Astrocyte (in vitro differentiated cells and primary cell): ENCODE measurements around the gene GFRAL.

Experiments used
- CTCF ChIP-seq: IDR thresholded peaks from 2 replicates; pipeline ENCODE4 v1.5.1; 2011; ENCODE audit warnings: low read depth, mild to moderate bottlenecking, inconsistent platforms, low read length, moderate library complexity; ENCODE audit not compliant: insufficient read depth
- EZH2 ChIP-seq: IDR thresholded peaks from 2 replicates; pipeline ENCODE4 v1.6.1; 2012; ENCODE audit warnings: mild to moderate bottlenecking, low read length, inconsistent platforms; ENCODE audit not compliant: insufficient read depth

DNA sequence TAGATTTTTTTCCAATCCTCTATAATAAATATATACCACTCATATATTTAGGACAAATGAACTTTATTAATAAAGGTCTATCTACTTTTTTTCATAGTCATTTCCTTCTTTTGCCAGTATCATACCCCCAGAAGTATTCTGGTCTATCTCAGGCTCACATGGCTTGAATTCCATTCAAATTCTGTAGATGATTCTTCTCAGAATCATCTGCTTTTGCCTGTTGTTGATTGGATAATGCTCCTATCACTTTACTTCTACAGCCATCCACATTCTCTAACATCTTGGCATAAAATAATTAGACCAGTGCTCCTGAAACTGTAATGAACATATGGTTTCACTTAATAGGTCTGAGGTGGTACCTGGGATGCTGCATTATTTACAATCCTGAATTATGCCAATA is 121.2 kb downstream of the GFRAL start:
- no peak for TF ChIP-seq CTCF
- TF ChIP-seq EZH2 = no peak
